Stimulated activated CD4-positive, alpha-beta T cell treated with anti-CD3 and anti-CD28 coated beads, Interleukin-12 subunit alpha, Interleukin-12 subunit beta, amount 100 ng/mL, for 4 hours (primary cell): Measurements from ENCODE around the gene ATP5PB.

Experiments used
- DNase-seq: peaks from one replicate; pipeline ENCODE4 v3.0.0-alpha.2; 2020

ATP5PB gene

DNA sequence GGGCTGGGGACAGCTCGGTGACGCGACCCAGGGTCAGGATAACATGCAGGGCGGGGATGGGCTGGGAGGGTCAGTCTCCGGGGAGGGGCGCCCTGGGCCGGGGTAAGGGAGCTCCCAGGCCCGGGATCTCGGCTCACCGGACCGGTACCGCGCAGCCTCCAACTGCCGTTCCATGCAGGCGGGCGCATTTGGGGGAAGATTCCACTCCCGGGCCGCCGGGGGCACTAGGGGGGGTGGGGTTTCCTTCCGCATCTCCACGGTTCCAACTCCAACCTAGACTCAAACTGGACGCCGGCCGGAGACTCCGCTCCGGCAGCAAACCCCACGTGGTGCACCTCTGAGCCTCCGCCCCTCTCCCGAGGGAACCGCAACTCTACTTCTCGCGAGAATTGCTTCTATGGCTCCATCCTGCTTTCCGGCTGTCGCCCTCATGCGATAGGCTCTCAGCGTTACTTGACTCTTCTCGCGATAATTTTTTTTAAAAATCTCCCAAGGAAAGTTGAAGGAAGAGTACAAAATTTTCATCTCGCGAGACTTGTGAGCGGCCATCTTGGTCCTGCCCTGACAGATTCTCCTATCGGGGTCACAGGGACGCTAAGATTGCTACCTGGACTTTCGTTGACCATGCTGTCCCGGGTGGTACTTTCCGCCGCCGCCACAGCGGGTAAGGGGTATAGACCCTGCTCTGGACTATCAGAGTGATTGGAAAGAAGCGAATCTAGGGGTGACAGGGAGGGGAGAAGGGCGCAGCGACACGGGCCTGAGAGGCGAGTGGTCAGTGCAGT, at the start of gene ATP5PB, which contains the start of gene WDR77:
ATP5PB (plus strand) TSS at position 547 of the 785 bp plus-strand sequence; CDS start at position 625, 78 bp downstream.
WDR77 (minus strand) TSS at position 339 of the 785 bp plus-strand sequence; CDS start at position 252, 87 bp downstream.
- DNase-seq: peak; percentile 78

DNA sequence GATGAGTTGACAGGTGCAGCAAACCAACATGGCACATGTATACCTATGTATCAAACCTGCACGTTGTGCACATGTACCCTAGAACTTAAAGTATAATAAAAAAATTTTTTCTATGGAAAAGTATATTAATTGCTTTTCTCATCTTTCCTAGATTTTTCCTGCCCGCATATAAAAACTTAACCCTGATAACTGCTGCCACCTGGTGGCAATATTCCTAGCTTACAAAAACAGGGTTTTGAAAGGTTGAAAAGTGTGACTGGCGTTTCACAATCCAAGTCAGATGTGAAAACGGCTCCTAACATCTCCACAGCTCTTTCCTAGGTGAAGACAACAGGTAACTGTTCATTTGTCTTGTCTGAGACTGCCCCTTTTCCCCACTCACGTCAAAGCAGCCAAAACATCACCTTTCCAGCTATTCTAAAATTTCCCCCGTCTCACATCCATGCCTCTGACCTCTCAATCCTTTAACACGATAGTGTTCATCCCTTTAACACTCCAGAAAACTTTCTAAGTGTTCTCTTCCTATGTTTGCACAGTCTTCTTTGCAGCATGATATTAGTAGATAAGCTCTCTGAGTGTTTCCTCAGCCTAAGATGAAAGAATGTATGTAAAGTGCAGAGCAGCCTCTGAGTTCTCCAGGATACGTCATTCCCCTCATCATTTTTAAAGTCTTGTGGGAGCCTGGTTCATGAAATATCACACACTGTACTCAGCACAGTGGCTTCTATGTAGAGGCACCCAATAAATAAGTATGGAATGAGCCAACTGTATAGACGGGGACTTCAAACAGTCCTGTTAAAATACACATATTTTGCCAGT, 49.3 kb upstream of the ATP5PB start:
- DNase-seq: peak; percentile 25

- no peak for DNase-seq
These were observed 47.2 kb upstream of the ATP5PB start for GRCh38 chr1:111402083-111402482.

GRCh38 chr1:111404588-111404987, 44.7 kb upstream of the ATP5PB start:
- no peak for DNase-seq

GRCh38 chr1:111406321-111406768, 42.9 kb upstream of the ATP5PB start:
- DNase-seq: peak; percentile 20

GRCh38 chr1:111407301-111407700, 42.0 kb upstream of the ATP5PB start:
- no peak for DNase-seq

- no peak for DNase-seq
These were observed 36.4 kb upstream of the ATP5PB start for GRCh38 chr1:111412839-111413238.

- DNase-seq: no peak
These were observed 34.5 kb upstream of the ATP5PB start for GRCh38 chr1:111414756-111415155.

- no peak for DNase-seq
These were observed 33.8 kb upstream of the ATP5PB start for GRCh38 chr1:111415461-111415860.

DNA sequence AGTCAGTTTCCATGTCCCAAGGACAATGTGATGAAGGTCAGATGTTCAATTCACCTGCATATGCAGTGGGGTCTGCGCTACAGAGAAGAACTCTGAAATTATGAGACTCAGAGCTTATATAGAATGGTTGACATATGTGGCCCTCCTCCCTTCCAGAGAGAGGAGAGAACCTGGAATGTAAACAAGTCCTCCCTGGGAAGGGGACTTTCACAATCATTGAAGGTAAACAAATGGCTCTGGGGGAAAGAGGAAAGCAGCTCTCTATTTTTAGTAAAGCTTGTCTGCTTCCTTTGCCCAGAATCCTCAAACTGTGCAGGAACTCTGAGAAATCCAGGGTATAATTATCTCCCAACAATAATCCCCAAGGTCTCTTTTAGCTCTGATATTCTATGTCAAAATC, 31.5 kb upstream of the ATP5PB start:
- DNase-seq: no peak

- DNase-seq: no peak
These were observed 30.2 kb upstream of the ATP5PB start for GRCh38 chr1:111419037-111419436.

- DNase-seq: no peak
These were observed 28.9 kb upstream of the ATP5PB start for GRCh38 chr1:111420377-111420776.

GRCh38 chr1:111422546-111423391, 26.5 kb upstream of the ATP5PB start:
- no peak for DNase-seq

GRCh38 chr1:111424281-111424680, 25.0 kb upstream of the ATP5PB start:
- DNase-seq: no peak

- no peak for DNase-seq
These were observed 12.5 kb upstream of the ATP5PB start for GRCh38 chr1:111436726-111437125.

- no peak for DNase-seq
These were observed 9.6 kb upstream of the ATP5PB start for GRCh38 chr1:111439461-111440351.

DNA sequence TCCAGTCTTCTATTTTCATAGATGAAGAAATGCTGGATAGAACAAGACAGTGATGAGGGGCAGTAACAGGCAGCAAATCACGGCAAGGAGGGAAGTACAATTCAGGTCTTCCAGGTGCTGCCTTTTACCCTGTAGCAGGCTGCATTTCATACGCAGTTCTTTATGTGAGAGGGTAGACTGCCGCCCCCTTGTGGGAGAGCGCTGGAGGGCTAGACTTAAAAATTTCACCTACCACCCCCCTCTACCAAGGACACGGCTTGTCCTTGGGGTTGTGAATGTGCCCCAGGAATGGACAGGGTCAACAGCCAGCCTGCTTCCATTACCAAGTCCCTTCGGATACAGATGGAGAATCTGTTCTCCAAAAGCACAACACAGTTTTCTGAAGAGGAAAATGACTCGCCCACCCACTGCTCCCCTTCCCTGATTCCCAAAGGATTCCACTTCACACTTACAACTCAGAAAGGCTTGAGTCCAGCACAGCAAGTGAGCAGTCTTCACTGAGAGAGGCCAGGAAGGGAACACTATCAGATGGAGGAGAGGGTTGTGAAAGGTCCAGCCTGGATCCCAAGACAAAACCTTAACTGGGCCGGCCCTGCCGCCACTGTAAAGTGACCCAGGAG, 7.6 kb upstream of the ATP5PB start:
- DNase-seq: peak; percentile 56

DNA sequence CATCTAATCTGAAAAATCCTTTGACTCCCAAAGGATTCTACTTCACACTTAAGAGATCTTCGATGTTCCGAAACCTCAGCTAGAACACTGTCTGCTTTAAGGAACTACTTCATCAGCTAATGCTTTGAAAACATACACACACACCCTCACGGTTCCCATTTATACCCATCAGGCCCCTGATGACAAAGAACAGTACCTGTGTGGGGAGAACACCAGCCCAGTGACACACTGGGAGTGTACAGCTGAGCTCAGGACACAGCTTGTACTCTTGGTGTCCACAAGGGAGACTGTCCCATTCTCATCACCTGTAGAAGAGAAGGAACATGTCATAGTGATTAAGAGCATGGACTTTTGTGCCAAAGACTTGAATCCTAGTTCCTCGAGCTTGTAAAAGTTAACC, 6.8 kb upstream of the ATP5PB start:
- DNase-seq: no peak

DNA sequence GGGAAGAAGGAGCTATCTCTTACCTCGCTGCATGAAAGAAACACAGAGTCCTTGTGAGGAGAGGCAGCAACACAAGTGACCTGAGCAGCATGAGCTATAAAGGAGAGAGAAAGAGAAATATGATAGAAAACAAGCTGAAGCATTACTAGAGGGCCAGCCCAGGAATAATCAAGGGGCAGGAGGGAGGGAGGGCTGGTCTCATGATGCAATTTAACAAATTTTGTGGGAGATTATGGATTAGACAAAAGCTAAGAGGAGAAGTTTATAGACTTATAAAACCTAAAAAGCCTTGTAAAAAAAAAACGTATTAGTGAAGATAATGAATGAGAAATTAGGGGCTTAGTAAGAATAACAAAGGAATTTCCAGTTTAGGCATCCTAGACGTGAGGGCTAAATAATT, 5.2 kb upstream of the ATP5PB start:
- DNase-seq: no peak

GRCh38 chr1:111446546-111446945, 2.7 kb upstream of the ATP5PB start:
- no peak for DNase-seq
